ENCODE data around the gene FAM118A. TPM values are rescaled to one million over a fixed set of nuclear protein-coding genes. Genes with fewer than 3 reads are reported as not detected.
"Not testable (repeated sequence)": the region's sequence is repeated elsewhere in the genome, so short reads cannot be mapped to it uniquely, and the experiment has no call there.

FAM118A gene
- total RNA-seq, 2 experiments from 2014 or later, result 25.4 to 26.4 TPM

GRCh38 chr22:45344334-45344733 lies 34.6 kb downstream of the FAM118A start:
- H3K27ac Mint-ChIP-seq, result peak overlapping the region; percentile 31
- no peak overlapping the region for H3K4me3 Mint-ChIP-seq
- H3K27me3 Mint-ChIP-seq, result no peaks in the 10 kb centered on the region
- no peaks in the 10 kb centered on the region for H3K9me3 Mint-ChIP-seq
- H3K36me3 Mint-ChIP-seq, result peaks cover 13% of the 10 kb centered on the region
- no peak for DNase-seq
- peaks cover 29% of the 10 kb centered on the region for H3K4me1 Mint-ChIP-seq

GRCh38 chr22:45349916-45350315 lies 40.2 kb downstream of the FAM118A start:
- no peaks in the 10 kb centered on the region for H3K9me3 Mint-ChIP-seq
- no peak overlapping the region for H3K4me3 Mint-ChIP-seq
- peaks cover under 1% of the 10 kb centered on the region for H3K4me1 Mint-ChIP-seq
- DNase-seq, result no peak
- H3K27me3 Mint-ChIP-seq, result no peaks in the 10 kb centered on the region
- H3K36me3 Mint-ChIP-seq, result no peaks in the 10 kb centered on the region
- no peak overlapping the region for H3K27ac Mint-ChIP-seq

- H3K9me3 Mint-ChIP-seq, result no peaks in the 10 kb centered on the region
- no peak overlapping the region for H3K4me3 Mint-ChIP-seq
- no peaks in the 10 kb centered on the region for H3K36me3 Mint-ChIP-seq
- no peaks in the 10 kb centered on the region for H3K4me1 Mint-ChIP-seq
- no peaks in the 10 kb centered on the region for H3K27me3 Mint-ChIP-seq
- H3K27ac Mint-ChIP-seq, result no peak overlapping the region
- no peak for DNase-seq
Observed at GRCh38 chr22:45351956-45352355, 42.2 kb downstream of the FAM118A start.

GRCh38 chr22:45352757-45353156 lies 43.0 kb downstream of the FAM118A start:
- H3K4me3 Mint-ChIP-seq, H3K36me3 Mint-ChIP-seq, H3K4me1 Mint-ChIP-seq, H3K9me3 Mint-ChIP-seq, DNase-seq, H3K27ac Mint-ChIP-seq, H3K27me3 Mint-ChIP-seq: not testable (repeated sequence)

GRCh38 chr22:45353786-45354185 lies 44.1 kb downstream of the FAM118A start:
- H3K36me3 Mint-ChIP-seq, result no peaks in the 10 kb centered on the region
- H3K27me3 Mint-ChIP-seq, result no peaks in the 10 kb centered on the region
- H3K4me3 Mint-ChIP-seq, result no peak overlapping the region
- DNase-seq, result no peak
- H3K27ac Mint-ChIP-seq, result no peak overlapping the region
- H3K4me1 Mint-ChIP-seq, result peaks cover 2% of the 10 kb centered on the region
- no peaks in the 10 kb centered on the region for H3K9me3 Mint-ChIP-seq

- H3K27ac Mint-ChIP-seq, result no peak overlapping the region
- no peak overlapping the region for H3K4me3 Mint-ChIP-seq
- H3K9me3 Mint-ChIP-seq, result no peaks in the 10 kb centered on the region
- H3K36me3 Mint-ChIP-seq, result no peaks in the 10 kb centered on the region
- H3K27me3 Mint-ChIP-seq, result no peaks in the 10 kb centered on the region
- peaks cover 2% of the 10 kb centered on the region for H3K4me1 Mint-ChIP-seq
- no peak for DNase-seq
Observed at GRCh38 chr22:45357490-45357889, 47.8 kb downstream of the FAM118A start.

- Mint-ChIP-seq H3K4me1 (peaks cover 2% of the 10 kb centered on the region), H3K36me3 (no peaks in the 10 kb centered on the region), H3K4me3 (no peak overlapping the region), H3K27ac (no peak overlapping the region), H3K27me3 (no peaks in the 10 kb centered on the region), H3K9me3 (no peaks in the 10 kb centered on the region)
- no peak for DNase-seq
Observed at GRCh38 chr22:45358127-45358526, 48.4 kb downstream of the FAM118A start.

- no peak overlapping the region for H3K27ac Mint-ChIP-seq
- no peaks in the 10 kb centered on the region for H3K27me3 Mint-ChIP-seq
- no peaks in the 10 kb centered on the region for H3K9me3 Mint-ChIP-seq
- no peaks in the 10 kb centered on the region for H3K36me3 Mint-ChIP-seq
- H3K4me1 Mint-ChIP-seq, result peaks cover 2% of the 10 kb centered on the region
- no peak overlapping the region for H3K4me3 Mint-ChIP-seq
- DNase-seq, result no peak
Observed at GRCh38 chr22:45359627-45360026, 49.9 kb downstream of the FAM118A start.

GRCh38 chr22:45366713-45367112 lies 57.0 kb downstream of the FAM118A start:
- H3K36me3 Mint-ChIP-seq, result peaks cover 5% of the 10 kb centered on the region
- H3K27ac Mint-ChIP-seq, result no peak overlapping the region
- peaks cover 5% of the 10 kb centered on the region for H3K9me3 Mint-ChIP-seq
- no peaks in the 10 kb centered on the region for H3K4me1 Mint-ChIP-seq
- no peak overlapping the region for H3K4me3 Mint-ChIP-seq
- H3K27me3 Mint-ChIP-seq, result no peaks in the 10 kb centered on the region
- DNase-seq, result no peak

- not testable (repeated sequence) for H3K27ac Mint-ChIP-seq, H3K27me3 Mint-ChIP-seq, DNase-seq, H3K4me1 Mint-ChIP-seq, H3K36me3 Mint-ChIP-seq, H3K9me3 Mint-ChIP-seq, H3K4me3 Mint-ChIP-seq
Observed at GRCh38 chr22:45373592-45373991, 63.9 kb downstream of the FAM118A start.

- DNase-seq, result no peak
- Mint-ChIP-seq H3K4me3 (no peak overlapping the region), H3K27ac (no peak overlapping the region), H3K9me3 (no peaks in the 10 kb centered on the region), H3K36me3 (no peaks in the 10 kb centered on the region), H3K27me3 (no peaks in the 10 kb centered on the region), H3K4me1 (peaks cover 4% of the 10 kb centered on the region)
Observed at GRCh38 chr22:45376009-45376408, 66.3 kb downstream of the FAM118A start.

GRCh38 chr22:45376703-45377102 lies 67.0 kb downstream of the FAM118A start:
- Mint-ChIP-seq H3K27ac (no peak overlapping the region), H3K27me3 (no peaks in the 10 kb centered on the region), H3K9me3 (no peaks in the 10 kb centered on the region), H3K4me3 (no peak overlapping the region), H3K36me3 (no peaks in the 10 kb centered on the region), H3K4me1 (peaks cover 4% of the 10 kb centered on the region)
- no peak for DNase-seq

- no peak for DNase-seq
- H3K27me3 Mint-ChIP-seq, result no peaks in the 10 kb centered on the region
- no peaks in the 10 kb centered on the region for H3K36me3 Mint-ChIP-seq
- H3K4me1 Mint-ChIP-seq, result no peaks in the 10 kb centered on the region
- H3K9me3 Mint-ChIP-seq, result no peaks in the 10 kb centered on the region
- no peak overlapping the region for H3K4me3 Mint-ChIP-seq
- no peak overlapping the region for H3K27ac Mint-ChIP-seq
Observed at GRCh38 chr22:45381348-45381747, 71.6 kb downstream of the FAM118A start.

- Mint-ChIP-seq H3K27ac (no peak overlapping the region), H3K27me3 (peaks cover 3% of the 10 kb centered on the region), H3K4me3 (no peak overlapping the region), H3K36me3 (no peaks in the 10 kb centered on the region), H3K9me3 (no peaks in the 10 kb centered on the region), H3K4me1 (no peaks in the 10 kb centered on the region)
- DNase-seq, result no peak
Observed at GRCh38 chr22:45389546-45389945, 79.8 kb downstream of the FAM118A start.

Measured in activated naive CD8-positive, alpha-beta T cell treated with anti-CD3 and anti-CD28 coated beads for 36 hours (primary cell).